ENCODE data around the gene ITGA11. TPM values are rescaled to one million over a fixed set of nuclear protein-coding genes. Genes with fewer than 3 reads are reported as not detected.

ITGA11 gene
- total and polyA plus RNA-seq, 2 experiments from 2014 or later = 0.03 to 0.40 TPM

GRCh38 chr15:68447209-68447608 lies 15.2 kb upstream of the ITGA11 start:
- H3K9me3 Mint-ChIP-seq = no peaks in the 10 kb centered on the region
- Histone ChIP-seq H3K4me3 (no peak overlapping the region), H3K36me3 (ENCODE audit: insufficient read depth) (no peaks in the 10 kb centered on the region), H3F3A (replicated peaks; ENCODE audit: low read depth) (no peaks in the 10 kb centered on the region), H3K27ac (ENCODE audit: low read depth) (no peak overlapping the region), H3K4me2 (no peak overlapping the region), H4K20me1 (replicated peaks; ENCODE audit: insufficient read depth) (no peaks in the 10 kb centered on the region), H3K9me2 (ENCODE audit: insufficient read depth) (peaks cover 6% of the 10 kb centered on the region; the same call in 1 of the 2 replicates), H3K4me1 (ENCODE audit: insufficient read depth) (0 out of 2 replicates have a peak, but pooled peaks cover 3% of the 10 kb centered on the region), H3K79me2 (replicated peaks; ENCODE audit: insufficient read depth) (no peaks in the 10 kb centered on the region), H2AFZ (no peak overlapping the region), H3K27me3 (ENCODE audit: insufficient read depth) (no peaks in the 10 kb centered on the region)
- ATAC-seq = no peak
- H3K4me1 Mint-ChIP-seq = no peaks in the 10 kb centered on the region
- peaks cover 2% of the 10 kb centered on the region for H3K27me3 Mint-ChIP-seq (ENCODE audit: insufficient read depth, low read depth, poor library complexity)
- H3K4me3 Mint-ChIP-seq = no peak overlapping the region
- no peaks in the 10 kb centered on the region for H3K36me3 Mint-ChIP-seq (ENCODE audit: low read depth)
- no peak overlapping the region for H3K27ac Mint-ChIP-seq
- no peak for DNase-seq (ENCODE audit: low spot score)
- TF ChIP-seq ZNF331 (CRISPR knock-in tag; IDR thresholded peaks at IDR 0.05; ENCODE audit: low read depth) (no peak), POLR2AphosphoS5 (IDR thresholded peaks at IDR 0.05; ENCODE audit: low read depth) (no peak), REST (IDR thresholded peaks at IDR 0.05; ENCODE audit: unreplicated experiment) (no peak), CREB1 (CRISPR knock-in tag; IDR thresholded peaks at IDR 0.05; ENCODE audit: low read depth) (no peak), JUNB (IDR thresholded peaks at IDR 0.05; ENCODE audit: unreplicated experiment) (no peak), ZNF114 (CRISPR knock-in tag; IDR thresholded peaks at IDR 0.05) (no peak), NANOG (IDR thresholded peaks at IDR 0.05; ENCODE audit: borderline replicate concordance) (no peak), STAT1 (IDR thresholded peaks at IDR 0.05; ENCODE audit: unreplicated experiment) (no peak)
- TF ChIP-seq, protein P1, sequence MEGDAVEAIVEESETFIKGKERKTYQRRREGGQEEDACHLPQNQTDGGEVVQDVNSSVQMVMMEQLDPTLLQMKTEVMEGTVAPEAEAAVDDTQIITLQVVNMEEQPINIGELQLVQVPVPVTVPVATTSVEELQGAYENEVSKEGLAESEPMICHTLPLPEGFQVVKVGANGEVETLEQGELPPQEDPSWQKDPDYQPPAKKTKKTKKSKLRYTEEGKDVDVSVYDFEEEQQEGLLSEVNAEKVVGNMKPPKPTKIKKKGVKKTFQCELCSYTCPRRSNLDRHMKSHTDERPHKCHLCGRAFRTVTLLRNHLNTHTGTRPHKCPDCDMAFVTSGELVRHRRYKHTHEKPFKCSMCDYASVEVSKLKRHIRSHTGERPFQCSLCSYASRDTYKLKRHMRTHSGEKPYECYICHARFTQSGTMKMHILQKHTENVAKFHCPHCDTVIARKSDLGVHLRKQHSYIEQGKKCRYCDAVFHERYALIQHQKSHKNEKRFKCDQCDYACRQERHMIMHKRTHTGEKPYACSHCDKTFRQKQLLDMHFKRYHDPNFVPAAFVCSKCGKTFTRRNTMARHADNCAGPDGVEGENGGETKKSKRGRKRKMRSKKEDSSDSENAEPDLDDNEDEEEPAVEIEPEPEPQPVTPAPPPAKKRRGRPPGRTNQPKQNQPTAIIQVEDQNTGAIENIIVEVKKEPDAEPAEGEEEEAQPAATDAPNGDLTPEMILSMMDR (conservative IDR thresholded peaks at IDR 0.05; ENCODE audit: low read depth in 2 of 2) = no peak
- TF ChIP-seq, protein P2, sequence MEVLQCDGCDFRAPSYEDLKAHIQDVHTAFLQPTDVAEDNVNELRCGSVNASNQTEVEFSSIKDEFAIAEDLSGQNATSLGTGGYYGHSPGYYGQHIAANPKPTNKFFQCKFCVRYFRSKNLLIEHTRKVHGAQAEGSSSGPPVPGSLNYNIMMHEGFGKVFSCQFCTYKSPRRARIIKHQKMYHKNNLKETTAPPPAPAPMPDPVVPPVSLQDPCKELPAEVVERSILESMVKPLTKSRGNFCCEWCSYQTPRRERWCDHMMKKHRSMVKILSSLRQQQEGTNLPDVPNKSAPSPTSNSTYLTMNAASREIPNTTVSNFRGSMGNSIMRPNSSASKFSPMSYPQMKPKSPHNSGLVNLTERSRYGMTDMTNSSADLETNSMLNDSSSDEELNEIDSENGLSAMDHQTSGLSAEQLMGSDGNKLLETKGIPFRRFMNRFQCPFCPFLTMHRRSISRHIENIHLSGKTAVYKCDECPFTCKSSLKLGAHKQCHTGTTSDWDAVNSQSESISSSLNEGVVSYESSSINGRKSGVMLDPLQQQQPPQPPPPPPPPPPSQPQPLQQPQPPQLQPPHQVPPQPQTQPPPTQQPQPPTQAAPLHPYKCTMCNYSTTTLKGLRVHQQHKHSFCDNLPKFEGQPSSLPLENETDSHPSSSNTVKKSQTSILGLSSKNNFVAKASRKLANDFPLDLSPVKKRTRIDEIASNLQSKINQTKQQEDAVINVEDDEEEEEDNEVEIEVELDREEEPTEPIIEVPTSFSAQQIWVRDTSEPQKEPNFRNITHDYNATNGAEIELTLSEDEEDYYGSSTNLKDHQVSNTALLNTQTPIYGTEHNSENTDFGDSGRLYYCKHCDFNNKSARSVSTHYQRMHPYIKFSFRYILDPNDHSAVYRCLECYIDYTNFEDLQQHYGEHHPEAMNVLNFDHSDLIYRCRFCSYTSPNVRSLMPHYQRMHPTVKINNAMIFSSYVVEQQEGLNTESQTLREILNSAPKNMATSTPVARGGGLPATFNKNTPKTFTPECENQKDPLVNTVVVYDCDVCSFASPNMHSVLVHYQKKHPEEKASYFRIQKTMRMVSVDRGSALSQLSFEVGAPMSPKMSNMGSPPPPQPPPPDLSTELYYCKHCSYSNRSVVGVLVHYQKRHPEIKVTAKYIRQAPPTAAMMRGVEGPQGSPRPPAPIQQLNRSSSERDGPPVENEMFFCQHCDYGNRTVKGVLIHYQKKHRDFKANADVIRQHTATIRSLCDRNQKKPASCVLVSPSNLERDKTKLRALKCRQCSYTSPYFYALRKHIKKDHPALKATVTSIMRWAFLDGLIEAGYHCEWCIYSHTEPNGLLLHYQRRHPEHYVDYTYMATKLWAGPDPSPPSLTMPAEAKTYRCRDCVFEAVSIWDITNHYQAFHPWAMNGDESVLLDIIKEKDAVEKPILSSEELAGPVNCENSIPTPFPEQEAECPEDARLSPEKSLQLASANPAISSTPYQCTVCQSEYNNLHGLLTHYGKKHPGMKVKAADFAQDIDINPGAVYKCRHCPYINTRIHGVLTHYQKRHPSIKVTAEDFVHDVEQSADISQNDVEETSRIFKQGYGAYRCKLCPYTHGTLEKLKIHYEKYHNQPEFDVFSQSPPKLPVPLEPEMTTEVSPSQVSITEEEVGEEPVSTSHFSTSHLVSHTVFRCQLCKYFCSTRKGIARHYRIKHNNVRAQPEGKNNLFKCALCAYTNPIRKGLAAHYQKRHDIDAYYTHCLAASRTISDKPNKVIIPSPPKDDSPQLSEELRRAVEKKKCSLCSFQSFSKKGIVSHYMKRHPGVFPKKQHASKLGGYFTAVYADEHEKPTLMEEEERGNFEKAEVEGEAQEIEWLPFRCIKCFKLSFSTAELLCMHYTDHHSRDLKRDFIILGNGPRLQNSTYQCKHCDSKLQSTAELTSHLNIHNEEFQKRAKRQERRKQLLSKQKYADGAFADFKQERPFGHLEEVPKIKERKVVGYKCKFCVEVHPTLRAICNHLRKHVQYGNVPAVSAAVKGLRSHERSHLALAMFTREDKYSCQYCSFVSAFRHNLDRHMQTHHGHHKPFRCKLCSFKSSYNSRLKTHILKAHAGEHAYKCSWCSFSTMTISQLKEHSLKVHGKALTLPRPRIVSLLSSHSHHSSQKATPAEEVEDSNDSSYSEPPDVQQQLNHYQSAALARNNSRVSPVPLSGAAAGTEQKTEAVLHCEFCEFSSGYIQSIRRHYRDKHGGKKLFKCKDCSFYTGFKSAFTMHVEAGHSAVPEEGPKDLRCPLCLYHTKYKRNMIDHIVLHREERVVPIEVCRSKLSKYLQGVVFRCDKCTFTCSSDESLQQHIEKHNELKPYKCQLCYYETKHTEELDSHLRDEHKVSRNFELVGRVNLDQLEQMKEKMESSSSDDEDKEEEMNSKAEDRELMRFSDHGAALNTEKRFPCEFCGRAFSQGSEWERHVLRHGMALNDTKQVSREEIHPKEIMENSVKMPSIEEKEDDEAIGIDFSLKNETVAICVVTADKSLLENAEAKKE (CRISPR knock-in tag; IDR thresholded peaks at IDR 0.05) = no peak
- TF ChIP-seq, protein P3, sequence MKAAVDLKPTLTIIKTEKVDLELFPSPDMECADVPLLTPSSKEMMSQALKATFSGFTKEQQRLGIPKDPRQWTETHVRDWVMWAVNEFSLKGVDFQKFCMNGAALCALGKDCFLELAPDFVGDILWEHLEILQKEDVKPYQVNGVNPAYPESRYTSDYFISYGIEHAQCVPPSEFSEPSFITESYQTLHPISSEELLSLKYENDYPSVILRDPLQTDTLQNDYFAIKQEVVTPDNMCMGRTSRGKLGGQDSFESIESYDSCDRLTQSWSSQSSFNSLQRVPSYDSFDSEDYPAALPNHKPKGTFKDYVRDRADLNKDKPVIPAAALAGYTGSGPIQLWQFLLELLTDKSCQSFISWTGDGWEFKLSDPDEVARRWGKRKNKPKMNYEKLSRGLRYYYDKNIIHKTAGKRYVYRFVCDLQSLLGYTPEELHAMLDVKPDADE (IDR thresholded peaks at IDR 0.05) = no peak

Data from GM23338 (cell line).